Iris pigment epithelial cell (primary cell): ENCODE results near the gene GHRHR.
A peak's percentile ranks its signal among the peaks of the same experiment; 100 is the strongest.

Experiments
- DNase-seq: peaks from one replicate; pipeline ENCODE4 v3.0.0-alpha.2; 2011; ENCODE audit warnings: low read depth

Gene GHRHR

GRCh38 chr7:30985756-30986155 lies 22.0 kb downstream of the GHRHR start:
- DNase-seq: no peak

GRCh38 chr7:30986331-30986730 lies 22.6 kb downstream of the GHRHR start:
- DNase-seq: no peak

GRCh38 chr7:30986738-30987137 lies 23.0 kb downstream of the GHRHR start:
- DNase-seq: no peak

- no peak for DNase-seq
These were observed 23.4 kb downstream of the GHRHR start for GRCh38 chr7:30987178-30987577.

GRCh38 chr7:30987936-30988335 lies 24.2 kb downstream of the GHRHR start:
- DNase-seq: no peak

- DNase-seq: no peak
These were observed 24.7 kb downstream of the GHRHR start for GRCh38 chr7:30988351-30989005.

- DNase-seq: no peak
These were observed 25.5 kb downstream of the GHRHR start for GRCh38 chr7:30989008-30989823.

- no peak for DNase-seq
These were observed 26.3 kb downstream of the GHRHR start for GRCh38 chr7:30989824-30990672.

- no peak for DNase-seq
These were observed 27.0 kb downstream of the GHRHR start for GRCh38 chr7:30990673-30991170.

GRCh38 chr7:30992414-30992813 lies 28.7 kb downstream of the GHRHR start:
- DNase-seq: no peak

- no peak for DNase-seq
These were observed 30.7 kb downstream of the GHRHR start for GRCh38 chr7:30994206-30995100.

GRCh38 chr7:30995536-30995935 lies 31.8 kb downstream of the GHRHR start:
- no peak for DNase-seq

- DNase-seq: no peak
These were observed 32.5 kb downstream of the GHRHR start for GRCh38 chr7:30996256-30996655.

- no peak for DNase-seq
These were observed 33.1 kb downstream of the GHRHR start for GRCh38 chr7:30996883-30997282.

GRCh38 chr7:30997316-30997715 lies 33.6 kb downstream of the GHRHR start:
- DNase-seq: no peak

- DNase-seq: no peak
These were observed 34.4 kb downstream of the GHRHR start for GRCh38 chr7:30998180-30998579.

- DNase-seq: no peak
These were observed 36.5 kb downstream of the GHRHR start for GRCh38 chr7:31000161-31000693.

GRCh38 chr7:31000779-31001178 lies 37.0 kb downstream of the GHRHR start:
- no peak for DNase-seq

- no peak for DNase-seq
These were observed 38.5 kb downstream of the GHRHR start for GRCh38 chr7:31002256-31002655.

GRCh38 chr7:31003097-31003496 lies 39.3 kb downstream of the GHRHR start:
- DNase-seq: no peak

GRCh38 chr7:31003721-31004120 lies 40.0 kb downstream of the GHRHR start:
- peak; percentile 4 for DNase-seq
